Measurements from ENCODE around the gene TDP1.
A peak's percentile ranks its signal among the peaks of the same experiment; 100 is the strongest.

TDP1 gene

GRCh38 chr14:89941830-89942377 lies 13.8 kb upstream of the TDP1 start:
- DNase-seq (ENCODE audit: low spot score), result no peak

GRCh38 chr14:89947344-89947743 lies 8.4 kb upstream of the TDP1 start:
- DNase-seq (ENCODE audit: low spot score), result no peak

GRCh38 chr14:89952576-89952975 lies 3.2 kb upstream of the TDP1 start:
- DNase-seq (ENCODE audit: low spot score), result no peak

GRCh38 chr14:89953602-89954001 lies 2.1 kb upstream of the TDP1 start:
- no peak for DNase-seq (ENCODE audit: low spot score)

GRCh38 chr14:89954070-89955021 lies 1.4 kb upstream of the TDP1 start, which contains the start of gene EFCAB11:
Gene EFCAB11 (minus strand): TSS chr14:89954730. CDS start chr14:89954660, 70 bp downstream.
- peak; percentile 93 for DNase-seq (ENCODE audit: low spot score)

- DNase-seq (ENCODE audit: low spot score), result no peak
These were observed 544 bp upstream of the TDP1 start for GRCh38 chr14:89955022-89955744.

GRCh38 chr14:89956661-89957009 lies 908 bp downstream of the TDP1 start:
- no peak for DNase-seq (ENCODE audit: low spot score)

- DNase-seq (ENCODE audit: low spot score), result no peak
These were observed 1.6 kb downstream of the TDP1 start for GRCh38 chr14:89957376-89957775.

GRCh38 chr14:89957791-89958190 lies 2.1 kb downstream of the TDP1 start:
- DNase-seq (ENCODE audit: low spot score), result no peak

- no peak for DNase-seq (ENCODE audit: low spot score)
These were observed 3.2 kb downstream of the TDP1 start for GRCh38 chr14:89958966-89959365.

- DNase-seq (ENCODE audit: low spot score), result no peak
These were observed 4.2 kb downstream of the TDP1 start for GRCh38 chr14:89959853-89960445.

- DNase-seq (ENCODE audit: low spot score), result no peak
These were observed 5.2 kb downstream of the TDP1 start for GRCh38 chr14:89960914-89961313.

- DNase-seq (ENCODE audit: low spot score), result no peak
These were observed 7.7 kb downstream of the TDP1 start for GRCh38 chr14:89963288-89963978.

- DNase-seq (ENCODE audit: low spot score), result peak; percentile 23
These were observed 10.1 kb downstream of the TDP1 start for GRCh38 chr14:89965839-89966238.

- DNase-seq (ENCODE audit: low spot score), result peak; percentile 69
These were observed 17.6 kb downstream of the TDP1 start for GRCh38 chr14:89973234-89973823.

GRCh38 chr14:89977668-89978067 lies 21.9 kb downstream of the TDP1 start:
- no peak for DNase-seq (ENCODE audit: low spot score)

GRCh38 chr14:89978656-89979055 lies 22.9 kb downstream of the TDP1 start:
- no peak for DNase-seq (ENCODE audit: low spot score)

- no peak for DNase-seq (ENCODE audit: low spot score)
These were observed 27.6 kb downstream of the TDP1 start for GRCh38 chr14:89983375-89983774.

- no peak for DNase-seq (ENCODE audit: low spot score)
These were observed 30.9 kb downstream of the TDP1 start for GRCh38 chr14:89986462-89987160.

- DNase-seq (ENCODE audit: low spot score), result no peak
These were observed 31.4 kb downstream of the TDP1 start for GRCh38 chr14:89987161-89987475.

GRCh38 chr14:89988787-89989186 lies 33.1 kb downstream of the TDP1 start:
- no peak for DNase-seq (ENCODE audit: low spot score)

All from hepatic stellate cell (primary cell).